WTC11 (cell line): ENCODE results near the gene SCGB1A1. TPM values are rescaled to one million over a fixed set of nuclear protein-coding genes. Genes with fewer than 3 reads are reported as not detected.
A peak's percentile ranks its signal among the peaks of the same experiment; 100 is the strongest.

Source experiments
- ATAC-seq: fragments of 200-7000 bp; cut with Tn5 transposase; 2 replicates; pipeline ENCODE4 v1.10.0; 2021; ENCODE audit warnings: mild to moderate bottlenecking, moderate library complexity
- CTCF ChIA-PET: fragments of 300-600 bp; sonication (Branson Sonifier 250); formaldehyde crosslinking; loops from one replicate; lab custom pipeline; 2021; ENCODE audit warnings: antibody characterized with exemption; lab: Charles Lee
- POLR2A ChIA-PET: fragments of 350-600 bp; sonication (Branson Sonifier 250); formaldehyde crosslinking; loops from one replicate; lab custom pipeline; 2021; ENCODE audit warnings: antibody characterized with exemption; lab: Charles Lee
- DNase-seq: peaks from one replicate; pipeline ENCODE4 v3.0.0; 2021; ENCODE audit warnings: low spot score
- H3K27ac Mint-ChIP-seq: 2 replicates; pipeline ENCODE4 v1.8.0; 2021; ENCODE audit warnings: mixed read lengths
- H3K27me3 Mint-ChIP-seq: 2 replicates; pipeline ENCODE4 v1.8.0; 2021; ENCODE audit warnings: low read depth, mild to moderate bottlenecking, moderate library complexity, mixed read lengths
- H3K36me3 Mint-ChIP-seq: 2 replicates; pipeline ENCODE4 v1.8.0; 2021; ENCODE audit warnings: mixed read lengths
- H3K4me1 Mint-ChIP-seq: 2 replicates; pipeline ENCODE4 v1.8.0; 2022; ENCODE audit warnings: mixed read lengths
- H3K4me3 Mint-ChIP-seq: 2 replicates; pipeline ENCODE4 v1.8.0; 2021; ENCODE audit warnings: mild to moderate bottlenecking, moderate library complexity, mixed read lengths
- H3K9me3 Mint-ChIP-seq: 2 replicates; pipeline ENCODE4 v1.8.0; 2021; ENCODE audit warnings: mixed read lengths
- CREB1 ChIP-seq: sonication (generic); formaldehyde crosslinking; IDR thresholded peaks from 2 replicates; pipeline ENCODE4 v1.8.0; 2023; ENCODE audit warnings: mild to moderate bottlenecking, missing genetic modification reagents
- JAZF1 ChIP-seq: fragments of 250-450 bp; sonication (Bioruptor Pico); IDR thresholded peaks from 2 replicates; pipeline ENCODE4 v1.9.0; 2021; ENCODE audit warnings: moderate library complexity, mild to moderate bottlenecking, inconsistent platforms
- NFATC4 ChIP-seq: fragments of 250-450 bp; sonication (Bioruptor Pico); IDR thresholded peaks from 2 replicates; pipeline ENCODE4 v1.9.0; 2021; ENCODE audit warnings: mild to moderate bottlenecking
- TP53 ChIP-seq: sonication (generic); formaldehyde crosslinking; IDR thresholded peaks from 2 replicates; pipeline ENCODE4 v1.8.1; 2023; ENCODE audit warnings: mild to moderate bottlenecking, missing genetic modification reagents
- ZNF121 ChIP-seq: sonication (generic); formaldehyde crosslinking; IDR thresholded peaks from 2 replicates; pipeline ENCODE4 v1.8.0; 2023; ENCODE audit warnings: missing genetic modification reagents
- total RNA-seq: library from RNA; stranded (reverse); gene quantifications from 3 replicates; pipeline ENCODE4 v1.2.3, GENCODE V29; 2021
- TF ChIP-seq, protein P1 (sequence below): sonication (generic); formaldehyde crosslinking; IDR thresholded peaks from 2 replicates; pipeline ENCODE4 v1.8.0; 2022; ENCODE audit warnings: missing genetic modification reagents
- TF ChIP-seq, protein P2 (sequence below): fragments of 250-450 bp; sonication (Bioruptor Pico); IDR thresholded peaks from 2 replicates; pipeline ENCODE4 v1.9.0; 2021; ENCODE audit warnings: mild to moderate bottlenecking
- TF ChIP-seq, protein P3 (sequence below): sonication (generic); formaldehyde crosslinking; IDR thresholded peaks from 2 replicates; pipeline ENCODE4 v1.8.1; 2023; ENCODE audit warnings: mild to moderate bottlenecking, missing genetic modification reagents, borderline replicate concordance
- TF ChIP-seq, protein P4 (sequence below): sonication (generic); formaldehyde crosslinking; IDR thresholded peaks from 2 replicates; pipeline ENCODE4 v1.8.0; 2022; ENCODE audit warnings: mild to moderate bottlenecking, missing genetic modification reagents
- TF ChIP-seq, protein P5 (sequence below): fragments of 250-450 bp; sonication (Bioruptor Pico); conservative IDR thresholded peaks from 2 replicates; pipeline ENCODE4 v1.9.0; 2021; ENCODE audit warnings: mild to moderate bottlenecking
- TF ChIP-seq, protein P6 (sequence below): sonication (generic); formaldehyde crosslinking; IDR thresholded peaks from 2 replicates; pipeline ENCODE4 v1.8.1; 2022; ENCODE audit warnings: low read depth, mild to moderate bottlenecking, moderate library complexity, missing genetic modification reagents, borderline replicate concordance

The SCGB1A1 gene
- total RNA-seq, 1 experiment from 2014 or later: 1.2 TPM

DNA sequence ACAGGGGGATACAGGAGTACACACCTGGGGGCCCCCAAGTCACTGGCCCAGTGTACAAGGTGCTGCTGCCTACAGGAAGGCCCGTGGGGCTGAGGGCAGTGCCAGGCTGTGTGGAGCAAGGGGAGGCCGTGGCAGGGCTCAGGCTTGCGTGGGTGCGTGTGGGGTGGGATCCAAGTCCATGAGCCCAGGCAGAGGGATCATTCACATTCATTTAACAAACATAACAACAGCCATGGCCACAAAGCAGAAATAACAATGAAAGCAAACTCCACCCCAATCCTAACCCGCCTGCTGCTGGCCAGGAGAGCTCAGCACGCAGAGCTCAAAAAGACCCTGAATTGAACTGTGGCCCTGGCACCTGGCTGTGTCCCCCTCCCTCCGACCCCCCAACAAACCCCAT lies 17.0 kb upstream of the SCGB1A1 start (continued):
- TF ChIP-seq, protein P1, sequence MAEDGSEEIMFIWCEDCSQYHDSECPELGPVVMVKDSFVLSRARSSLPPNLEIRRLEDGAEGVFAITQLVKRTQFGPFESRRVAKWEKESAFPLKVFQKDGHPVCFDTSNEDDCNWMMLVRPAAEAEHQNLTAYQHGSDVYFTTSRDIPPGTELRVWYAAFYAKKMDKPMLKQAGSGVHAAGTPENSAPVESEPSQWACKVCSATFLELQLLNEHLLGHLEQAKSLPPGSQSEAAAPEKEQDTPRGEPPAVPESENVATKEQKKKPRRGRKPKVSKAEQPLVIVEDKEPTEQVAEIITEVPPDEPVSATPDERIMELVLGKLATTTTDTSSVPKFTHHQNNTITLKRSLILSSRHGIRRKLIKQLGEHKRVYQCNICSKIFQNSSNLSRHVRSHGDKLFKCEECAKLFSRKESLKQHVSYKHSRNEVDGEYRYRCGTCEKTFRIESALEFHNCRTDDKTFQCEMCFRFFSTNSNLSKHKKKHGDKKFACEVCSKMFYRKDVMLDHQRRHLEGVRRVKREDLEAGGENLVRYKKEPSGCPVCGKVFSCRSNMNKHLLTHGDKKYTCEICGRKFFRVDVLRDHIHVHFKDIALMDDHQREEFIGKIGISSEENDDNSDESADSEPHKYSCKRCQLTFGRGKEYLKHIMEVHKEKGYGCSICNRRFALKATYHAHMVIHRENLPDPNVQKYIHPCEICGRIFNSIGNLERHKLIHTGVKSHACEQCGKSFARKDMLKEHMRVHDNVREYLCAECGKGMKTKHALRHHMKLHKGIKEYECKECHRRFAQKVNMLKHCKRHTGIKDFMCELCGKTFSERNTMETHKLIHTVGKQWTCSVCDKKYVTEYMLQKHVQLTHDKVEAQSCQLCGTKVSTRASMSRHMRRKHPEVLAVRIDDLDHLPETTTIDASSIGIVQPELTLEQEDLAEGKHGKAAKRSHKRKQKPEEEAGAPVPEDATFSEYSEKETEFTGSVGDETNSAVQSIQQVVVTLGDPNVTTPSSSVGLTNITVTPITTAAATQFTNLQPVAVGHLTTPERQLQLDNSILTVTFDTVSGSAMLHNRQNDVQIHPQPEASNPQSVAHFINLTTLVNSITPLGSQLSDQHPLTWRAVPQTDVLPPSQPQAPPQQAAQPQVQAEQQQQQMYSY (CRISPR knock-in tag): no peak
- TF ChIP-seq TP53 (CRISPR knock-in tag): no peak
- TF ChIP-seq, protein P2, sequence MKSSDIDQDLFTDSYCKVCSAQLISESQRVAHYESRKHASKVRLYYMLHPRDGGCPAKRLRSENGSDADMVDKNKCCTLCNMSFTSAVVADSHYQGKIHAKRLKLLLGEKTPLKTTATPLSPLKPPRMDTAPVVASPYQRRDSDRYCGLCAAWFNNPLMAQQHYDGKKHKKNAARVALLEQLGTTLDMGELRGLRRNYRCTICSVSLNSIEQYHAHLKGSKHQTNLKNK: no peak
- TF ChIP-seq, protein P3, sequence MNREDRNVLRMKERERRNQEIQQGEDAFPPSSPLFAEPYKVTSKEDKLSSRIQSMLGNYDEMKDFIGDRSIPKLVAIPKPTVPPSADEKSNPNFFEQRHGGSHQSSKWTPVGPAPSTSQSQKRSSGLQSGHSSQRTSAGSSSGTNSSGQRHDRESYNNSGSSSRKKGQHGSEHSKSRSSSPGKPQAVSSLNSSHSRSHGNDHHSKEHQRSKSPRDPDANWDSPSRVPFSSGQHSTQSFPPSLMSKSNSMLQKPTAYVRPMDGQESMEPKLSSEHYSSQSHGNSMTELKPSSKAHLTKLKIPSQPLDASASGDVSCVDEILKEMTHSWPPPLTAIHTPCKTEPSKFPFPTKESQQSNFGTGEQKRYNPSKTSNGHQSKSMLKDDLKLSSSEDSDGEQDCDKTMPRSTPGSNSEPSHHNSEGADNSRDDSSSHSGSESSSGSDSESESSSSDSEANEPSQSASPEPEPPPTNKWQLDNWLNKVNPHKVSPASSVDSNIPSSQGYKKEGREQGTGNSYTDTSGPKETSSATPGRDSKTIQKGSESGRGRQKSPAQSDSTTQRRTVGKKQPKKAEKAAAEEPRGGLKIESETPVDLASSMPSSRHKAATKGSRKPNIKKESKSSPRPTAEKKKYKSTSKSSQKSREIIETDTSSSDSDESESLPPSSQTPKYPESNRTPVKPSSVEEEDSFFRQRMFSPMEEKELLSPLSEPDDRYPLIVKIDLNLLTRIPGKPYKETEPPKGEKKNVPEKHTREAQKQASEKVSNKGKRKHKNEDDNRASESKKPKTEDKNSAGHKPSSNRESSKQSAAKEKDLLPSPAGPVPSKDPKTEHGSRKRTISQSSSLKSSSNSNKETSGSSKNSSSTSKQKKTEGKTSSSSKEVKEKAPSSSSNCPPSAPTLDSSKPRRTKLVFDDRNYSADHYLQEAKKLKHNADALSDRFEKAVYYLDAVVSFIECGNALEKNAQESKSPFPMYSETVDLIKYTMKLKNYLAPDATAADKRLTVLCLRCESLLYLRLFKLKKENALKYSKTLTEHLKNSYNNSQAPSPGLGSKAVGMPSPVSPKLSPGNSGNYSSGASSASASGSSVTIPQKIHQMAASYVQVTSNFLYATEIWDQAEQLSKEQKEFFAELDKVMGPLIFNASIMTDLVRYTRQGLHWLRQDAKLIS: no peak
- TF ChIP-seq, protein P4, sequence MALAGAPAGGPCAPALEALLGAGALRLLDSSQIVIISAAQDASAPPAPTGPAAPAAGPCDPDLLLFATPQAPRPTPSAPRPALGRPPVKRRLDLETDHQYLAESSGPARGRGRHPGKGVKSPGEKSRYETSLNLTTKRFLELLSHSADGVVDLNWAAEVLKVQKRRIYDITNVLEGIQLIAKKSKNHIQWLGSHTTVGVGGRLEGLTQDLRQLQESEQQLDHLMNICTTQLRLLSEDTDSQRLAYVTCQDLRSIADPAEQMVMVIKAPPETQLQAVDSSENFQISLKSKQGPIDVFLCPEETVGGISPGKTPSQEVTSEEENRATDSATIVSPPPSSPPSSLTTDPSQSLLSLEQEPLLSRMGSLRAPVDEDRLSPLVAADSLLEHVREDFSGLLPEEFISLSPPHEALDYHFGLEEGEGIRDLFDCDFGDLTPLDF (CRISPR knock-in tag): no peak
- TF ChIP-seq CREB1: no peak
- TF ChIP-seq, protein P5, sequence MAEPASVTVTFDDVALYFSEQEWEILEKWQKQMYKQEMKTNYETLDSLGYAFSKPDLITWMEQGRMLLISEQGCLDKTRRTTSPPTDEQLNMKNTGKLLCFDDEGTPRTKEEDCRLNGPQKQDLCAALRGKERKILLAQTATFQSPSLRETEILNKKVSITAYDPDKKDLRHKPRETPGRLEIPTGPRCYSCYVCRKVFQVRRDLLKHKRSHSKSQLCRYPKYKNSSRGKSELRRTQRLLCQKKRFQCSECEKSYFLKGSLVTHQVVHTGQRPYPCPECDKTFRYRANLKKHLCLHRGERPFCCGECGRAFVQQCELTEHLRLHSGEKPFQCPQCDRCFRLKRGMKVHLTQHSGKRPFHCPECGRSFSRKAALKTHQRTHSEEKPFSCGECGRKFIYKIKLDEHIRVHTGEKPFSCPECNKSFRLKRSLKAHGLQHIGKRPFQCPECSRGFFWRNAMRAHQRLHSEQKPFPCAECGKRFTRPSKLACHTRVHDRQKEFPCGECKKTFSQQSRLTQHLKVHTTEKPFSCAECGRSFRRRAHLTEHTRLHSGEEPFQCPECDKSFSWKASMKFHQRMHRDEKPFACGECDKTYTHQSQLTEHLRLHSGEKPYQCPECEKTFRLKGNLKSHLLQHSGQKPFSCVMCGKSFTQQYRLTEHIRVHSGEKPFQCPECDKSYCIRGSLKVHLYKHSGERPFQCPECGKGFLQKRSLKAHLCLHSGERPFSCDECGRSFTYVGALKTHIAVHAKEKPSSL (CRISPR knock-in tag): no peak
- no peak for TF ChIP-seq JAZF1 (CRISPR knock-in tag)
- TF ChIP-seq NFATC4 (CRISPR knock-in tag): no peak
- TF ChIP-seq, protein P6, sequence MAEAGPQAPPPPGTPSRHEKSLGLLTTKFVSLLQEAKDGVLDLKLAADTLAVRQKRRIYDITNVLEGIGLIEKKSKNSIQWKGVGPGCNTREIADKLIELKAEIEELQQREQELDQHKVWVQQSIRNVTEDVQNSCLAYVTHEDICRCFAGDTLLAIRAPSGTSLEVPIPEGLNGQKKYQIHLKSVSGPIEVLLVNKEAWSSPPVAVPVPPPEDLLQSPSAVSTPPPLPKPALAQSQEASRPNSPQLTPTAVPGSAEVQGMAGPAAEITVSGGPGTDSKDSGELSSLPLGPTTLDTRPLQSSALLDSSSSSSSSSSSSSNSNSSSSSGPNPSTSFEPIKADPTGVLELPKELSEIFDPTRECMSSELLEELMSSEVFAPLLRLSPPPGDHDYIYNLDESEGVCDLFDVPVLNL (CRISPR knock-in tag): no peak

DNA sequence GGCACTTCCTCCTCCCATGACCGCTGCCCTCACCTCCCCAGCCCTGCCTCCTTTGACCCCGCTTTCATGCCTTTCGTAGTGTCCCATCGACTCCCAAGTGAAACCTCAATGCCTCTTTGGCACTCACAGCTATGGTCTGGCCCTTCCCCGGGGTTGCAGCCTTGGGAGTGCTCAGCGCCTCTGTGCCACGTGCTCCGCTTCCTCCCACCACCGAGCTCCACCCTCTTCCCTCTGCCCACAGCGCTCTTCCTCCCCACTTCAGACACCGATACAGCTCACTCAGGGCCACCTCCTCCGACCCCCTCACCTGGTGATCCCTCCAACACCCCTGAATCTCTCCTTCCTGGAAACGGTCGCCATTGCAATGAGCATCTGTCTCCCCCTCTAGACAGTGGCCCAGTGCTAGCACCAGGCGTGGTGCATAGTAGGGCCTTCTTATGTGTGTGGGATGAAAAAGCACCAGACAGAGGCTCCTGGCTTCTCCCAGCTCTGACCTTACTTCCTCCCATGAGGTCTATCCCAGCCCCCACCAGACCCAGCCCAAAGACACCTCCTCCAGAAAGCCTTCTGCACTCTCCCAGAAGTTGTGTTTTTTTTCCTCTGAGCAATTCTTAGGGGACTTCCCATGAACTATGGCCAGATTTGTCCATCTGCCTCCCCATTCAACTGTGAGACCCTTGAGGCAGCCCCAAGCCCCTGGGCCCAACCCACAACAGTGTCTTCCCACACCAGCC lies 16.4 kb upstream of the SCGB1A1 start:
- peak; percentile 36 for ATAC-seq
- Mint-ChIP-seq H3K9me3 (no peaks in the 10 kb centered on the region), H3K27ac (no peak overlapping the region), H3K27me3 (peaks cover 3% of the 10 kb centered on the region; the same call in 1 of the 2 replicates), H3K4me1 (peaks cover 17% of the 10 kb centered on the region), H3K4me3 (no peak overlapping the region)
- no peak for DNase-seq
- TF ChIP-seq, protein P5 (CRISPR knock-in tag): no peak
- TF ChIP-seq ZNF121 (CRISPR knock-in tag): 0 out of 2 replicates have a peak, but pooled peaks have one; percentile 3
- TF ChIP-seq, all 79 proteins: peak for 1
- CTCF ChIA-PET: interaction anchor here (0.8 to 6.4 kb wide), 6 partner anchors 14 to 158 kb away, joined by 3 to 49 read pairs (median 5); no protein-coding TSS in a partner anchor
- H3K36me3 Mint-ChIP-seq: no peaks in the 10 kb centered on the region
- POLR2A ChIA-PET: interaction anchor here (0.7 kb wide), 1 partner anchor 42 kb away, joined by 3 read pairs; no protein-coding TSS in a partner anchor
